Neural cell (in vitro differentiated cells): ENCODE measurements around the gene PRDX6. TPM values are rescaled to one million over a fixed set of nuclear protein-coding genes. Genes with fewer than 3 reads are reported as not detected.
"Not testable (repeated sequence)": the region's sequence is repeated elsewhere in the genome, so short reads cannot be mapped to it uniquely, and the experiment has no call there.

ENCODE experiments used
- H2AFZ ChIP-seq: fragments of 200-600, 300-800 bp; sonication (generic), shearing (Covaris generic); 2 replicates; pipeline ENCODE4 v1.6.0; 2014; ENCODE audit warnings: low read depth, mild to moderate bottlenecking, antibody characterized with exemption, low read length, moderate library complexity
- H3F3A ChIP-seq: fragments of 200-600 bp; shearing (Covaris generic); 2 replicates; pipeline ENCODE4 v1.6.1; 2016; ENCODE audit warnings: mild to moderate bottlenecking, moderate library complexity, mixed read lengths, antibody characterized with exemption, low read length; ENCODE audit not compliant: insufficient read depth, poor library complexity, severe bottlenecking
- H3K27ac ChIP-seq: fragments of 200-600, 300-800 bp; sonication (generic), shearing (Covaris generic); 2 replicates; pipeline ENCODE4 v1.5.1; 2014; ENCODE audit warnings: mild to moderate bottlenecking, low read length, moderate library complexity
- H3K27me3 ChIP-seq: fragments of 300-800, 200-600 bp; sonication (generic), shearing (Covaris generic); 2 replicates; pipeline ENCODE4 v1.6.0; 2014; ENCODE audit warnings: mild to moderate bottlenecking, low read depth, low read length, moderate library complexity; ENCODE audit not compliant: insufficient read depth
- H3K36me3 ChIP-seq: fragments of 300-800, 200-600 bp; sonication (generic), shearing (Covaris generic); 2 replicates; pipeline ENCODE4 v1.5.1; 2014; ENCODE audit warnings: mild to moderate bottlenecking, antibody characterized with exemption, low read length, moderate library complexity; ENCODE audit not compliant: insufficient read depth
- H3K4me2 ChIP-seq: fragments of 300-800, 200-600 bp; sonication (generic), shearing (Covaris generic); 2 replicates; pipeline ENCODE4 v1.6.0; 2014; ENCODE audit warnings: mild to moderate bottlenecking, low read length
- H3K4me3 ChIP-seq: fragments of 300-800, 200-600 bp; sonication (generic), shearing (Covaris generic); 2 replicates; pipeline ENCODE4 v1.5.1; 2014; ENCODE audit warnings: mild to moderate bottlenecking, low read length, moderate library complexity
- H3K79me2 ChIP-seq: fragments of 200-600 bp; shearing (Covaris generic); replicated peaks from 2 replicates; pipeline ENCODE4 v1.6.0; 2014; ENCODE audit warnings: mild to moderate bottlenecking, low read length, moderate library complexity; ENCODE audit not compliant: insufficient read depth
- H3K9ac ChIP-seq: fragments of 300-800, 200-600 bp; sonication (generic), shearing (Covaris generic); 2 replicates; pipeline ENCODE4 v1.6.1; 2016; ENCODE audit warnings: mild to moderate bottlenecking, low read length, mixed read lengths
- H3K9me2 ChIP-seq: fragments of 200-600 bp; shearing (Covaris generic); 2 replicates; pipeline ENCODE4 v1.6.1; 2016; ENCODE audit warnings: mild to moderate bottlenecking, low read length, mixed read lengths; ENCODE audit not compliant: insufficient read depth
- H3K9me3 ChIP-seq: fragments of 200-600, 300-800 bp; sonication (generic), shearing (Covaris generic); 2 replicates; pipeline ENCODE4 v1.6.1; 2016; ENCODE audit warnings: mild to moderate bottlenecking, mixed run types, low read length, moderate library complexity, mixed read lengths
- H4K20me1 ChIP-seq: fragments of 200-600 bp; shearing (Covaris generic); 2 replicates; pipeline ENCODE4 v1.6.1; 2016; ENCODE audit warnings: mild to moderate bottlenecking, mixed run types; ENCODE audit not compliant: insufficient read depth
- EP300 ChIP-seq: fragments of 450-650 bp; conservative IDR thresholded peaks from 2 replicates; pipeline ENCODE4 v1.6.1; 2014; ENCODE audit warnings: antibody characterized with exemption, mild to moderate bottlenecking, moderate library complexity; ENCODE audit not compliant: poor library complexity, severe bottlenecking
- EZH2 ChIP-seq: fragments of 200-600, 300-800 bp; shearing (Covaris generic), sonication (generic); IDR thresholded peaks from 2 replicates; pipeline ENCODE4 v1.6.1; 2014; ENCODE audit warnings: antibody characterized with exemption, low read length, borderline replicate concordance, mild to moderate bottlenecking; ENCODE audit not compliant: insufficient read depth, poor library complexity, severe bottlenecking
- MXI1 ChIP-seq: fragments of 450-650 bp; conservative IDR thresholded peaks from 2 replicates; pipeline ENCODE4 v1.6.1; 2014; ENCODE audit warnings: antibody characterized with exemption, mild to moderate bottlenecking; ENCODE audit not compliant: poor library complexity, severe bottlenecking
- POLR2AphosphoS5 ChIP-seq: IDR thresholded peaks from 2 replicates; pipeline ENCODE4 v1.6.1; 2012
- RAD21 ChIP-seq: fragments of 450-650 bp; conservative IDR thresholded peaks from 2 replicates; pipeline ENCODE4 v1.6.1; 2014; ENCODE audit warnings: antibody characterized with exemption, mild to moderate bottlenecking, moderate library complexity
- SMC3 ChIP-seq: fragments of 450-650 bp; conservative IDR thresholded peaks from 2 replicates; pipeline ENCODE4 v1.6.1; 2014; ENCODE audit warnings: antibody characterized with exemption, mild to moderate bottlenecking, moderate library complexity; ENCODE audit not compliant: poor library complexity
- TAF1 ChIP-seq: IDR thresholded peaks from 2 replicates; pipeline ENCODE4 v1.6.1; 2012; ENCODE audit warnings: low read depth
- polyA plus RNA-seq: library from polyadenylated mRNA; depleted of rRNA; stranded (reverse); fragments of >200 nt; gene quantifications from 2 replicates; pipeline ENCODE4 v1.2.3, GENCODE V29; 2014
- TF ChIP-seq, protein P1 (sequence below): fragments of 450-650 bp; IDR thresholded peaks from 2 replicates; pipeline ENCODE4 v1.5.1; 2014; ENCODE audit warnings: antibody characterized with exemption, mild to moderate bottlenecking, moderate library complexity; ENCODE audit not compliant: poor library complexity, severe bottlenecking
- TF ChIP-seq, protein P2 (sequence below): IDR thresholded peaks from 2 replicates; pipeline ENCODE4 v1.6.1; 2012; ENCODE audit warnings: borderline replicate concordance

Gene PRDX6
- polyA plus RNA-seq, 1 donor from 2014 or later = 118 TPM

DNA sequence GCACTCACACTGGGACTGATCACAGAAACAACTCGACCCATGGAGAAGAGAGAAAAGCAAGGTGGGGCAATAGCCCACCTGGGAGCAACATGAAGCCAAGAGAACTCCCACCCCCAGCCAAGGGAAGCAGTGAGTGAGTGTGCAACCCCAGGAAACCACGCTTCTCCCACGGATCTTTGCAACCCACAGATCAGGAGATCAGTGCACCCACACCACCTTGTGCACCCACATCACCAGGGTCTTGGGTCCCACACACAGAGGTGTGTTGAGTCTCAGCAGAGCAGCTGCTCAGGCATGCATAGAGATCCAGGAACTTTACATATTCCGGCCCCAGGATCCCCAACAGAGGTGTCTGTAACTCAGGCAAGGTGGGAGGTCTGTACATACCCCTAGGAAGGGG, 17.2 kb upstream of the PRDX6 start:
- Histone ChIP-seq H4K20me1 (no peaks in the 10 kb centered on the region), H3K4me2 (no peak overlapping the region), H3K79me2 (no peaks in the 10 kb centered on the region), H3K9ac (no peak overlapping the region), H3K36me3 (no peaks in the 10 kb centered on the region), H2AFZ (no peak overlapping the region), H3K4me3 (no peak overlapping the region), H3F3A (no peaks in the 10 kb centered on the region), H3K27ac (no peak overlapping the region), H3K27me3 (no peaks in the 10 kb centered on the region), H3K9me3 (peaks cover 3% of the 10 kb centered on the region), H3K9me2 (no peaks in the 10 kb centered on the region)
- TF ChIP-seq SMC3 = no peak
- no peak for TF ChIP-seq TAF1
- TF ChIP-seq EZH2 = no peak
- no peak for TF ChIP-seq POLR2AphosphoS5
- no peak for TF ChIP-seq EP300
- no peak for TF ChIP-seq MXI1
- TF ChIP-seq, protein P1, sequence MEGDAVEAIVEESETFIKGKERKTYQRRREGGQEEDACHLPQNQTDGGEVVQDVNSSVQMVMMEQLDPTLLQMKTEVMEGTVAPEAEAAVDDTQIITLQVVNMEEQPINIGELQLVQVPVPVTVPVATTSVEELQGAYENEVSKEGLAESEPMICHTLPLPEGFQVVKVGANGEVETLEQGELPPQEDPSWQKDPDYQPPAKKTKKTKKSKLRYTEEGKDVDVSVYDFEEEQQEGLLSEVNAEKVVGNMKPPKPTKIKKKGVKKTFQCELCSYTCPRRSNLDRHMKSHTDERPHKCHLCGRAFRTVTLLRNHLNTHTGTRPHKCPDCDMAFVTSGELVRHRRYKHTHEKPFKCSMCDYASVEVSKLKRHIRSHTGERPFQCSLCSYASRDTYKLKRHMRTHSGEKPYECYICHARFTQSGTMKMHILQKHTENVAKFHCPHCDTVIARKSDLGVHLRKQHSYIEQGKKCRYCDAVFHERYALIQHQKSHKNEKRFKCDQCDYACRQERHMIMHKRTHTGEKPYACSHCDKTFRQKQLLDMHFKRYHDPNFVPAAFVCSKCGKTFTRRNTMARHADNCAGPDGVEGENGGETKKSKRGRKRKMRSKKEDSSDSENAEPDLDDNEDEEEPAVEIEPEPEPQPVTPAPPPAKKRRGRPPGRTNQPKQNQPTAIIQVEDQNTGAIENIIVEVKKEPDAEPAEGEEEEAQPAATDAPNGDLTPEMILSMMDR = no peak
- TF ChIP-seq, protein P2, sequence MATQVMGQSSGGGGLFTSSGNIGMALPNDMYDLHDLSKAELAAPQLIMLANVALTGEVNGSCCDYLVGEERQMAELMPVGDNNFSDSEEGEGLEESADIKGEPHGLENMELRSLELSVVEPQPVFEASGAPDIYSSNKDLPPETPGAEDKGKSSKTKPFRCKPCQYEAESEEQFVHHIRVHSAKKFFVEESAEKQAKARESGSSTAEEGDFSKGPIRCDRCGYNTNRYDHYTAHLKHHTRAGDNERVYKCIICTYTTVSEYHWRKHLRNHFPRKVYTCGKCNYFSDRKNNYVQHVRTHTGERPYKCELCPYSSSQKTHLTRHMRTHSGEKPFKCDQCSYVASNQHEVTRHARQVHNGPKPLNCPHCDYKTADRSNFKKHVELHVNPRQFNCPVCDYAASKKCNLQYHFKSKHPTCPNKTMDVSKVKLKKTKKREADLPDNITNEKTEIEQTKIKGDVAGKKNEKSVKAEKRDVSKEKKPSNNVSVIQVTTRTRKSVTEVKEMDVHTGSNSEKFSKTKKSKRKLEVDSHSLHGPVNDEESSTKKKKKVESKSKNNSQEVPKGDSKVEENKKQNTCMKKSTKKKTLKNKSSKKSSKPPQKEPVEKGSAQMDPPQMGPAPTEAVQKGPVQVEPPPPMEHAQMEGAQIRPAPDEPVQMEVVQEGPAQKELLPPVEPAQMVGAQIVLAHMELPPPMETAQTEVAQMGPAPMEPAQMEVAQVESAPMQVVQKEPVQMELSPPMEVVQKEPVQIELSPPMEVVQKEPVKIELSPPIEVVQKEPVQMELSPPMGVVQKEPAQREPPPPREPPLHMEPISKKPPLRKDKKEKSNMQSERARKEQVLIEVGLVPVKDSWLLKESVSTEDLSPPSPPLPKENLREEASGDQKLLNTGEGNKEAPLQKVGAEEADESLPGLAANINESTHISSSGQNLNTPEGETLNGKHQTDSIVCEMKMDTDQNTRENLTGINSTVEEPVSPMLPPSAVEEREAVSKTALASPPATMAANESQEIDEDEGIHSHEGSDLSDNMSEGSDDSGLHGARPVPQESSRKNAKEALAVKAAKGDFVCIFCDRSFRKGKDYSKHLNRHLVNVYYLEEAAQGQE = no peak
- no peak for TF ChIP-seq RAD21

DNA sequence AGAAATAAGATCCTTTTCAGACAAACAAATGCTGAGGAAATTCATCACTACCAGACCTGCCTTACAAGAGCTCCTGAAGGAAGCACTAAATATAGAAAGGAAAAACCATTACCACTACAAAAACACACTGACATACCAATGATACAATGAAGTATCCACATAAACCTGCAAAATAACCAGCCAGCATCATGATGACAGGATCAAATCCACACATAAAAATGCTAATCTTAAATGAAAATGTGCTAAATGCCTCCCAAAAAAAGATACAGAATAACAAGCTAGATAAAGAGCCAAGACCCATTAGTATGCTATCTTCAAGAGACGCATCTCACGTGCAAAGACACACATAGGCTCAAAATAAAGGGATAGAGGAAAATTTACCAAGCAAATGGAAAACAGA, 14.5 kb upstream of the PRDX6 start:
- not testable (repeated sequence) for H2AFZ ChIP-seq, H3K9me2 ChIP-seq, H3K79me2 ChIP-seq, H3K4me2 ChIP-seq, H3K9ac ChIP-seq, H3F3A ChIP-seq, H3K27me3 ChIP-seq, H3K36me3 ChIP-seq, H3K4me3 ChIP-seq, H3K9me3 ChIP-seq, H4K20me1 ChIP-seq, H3K27ac ChIP-seq

DNA sequence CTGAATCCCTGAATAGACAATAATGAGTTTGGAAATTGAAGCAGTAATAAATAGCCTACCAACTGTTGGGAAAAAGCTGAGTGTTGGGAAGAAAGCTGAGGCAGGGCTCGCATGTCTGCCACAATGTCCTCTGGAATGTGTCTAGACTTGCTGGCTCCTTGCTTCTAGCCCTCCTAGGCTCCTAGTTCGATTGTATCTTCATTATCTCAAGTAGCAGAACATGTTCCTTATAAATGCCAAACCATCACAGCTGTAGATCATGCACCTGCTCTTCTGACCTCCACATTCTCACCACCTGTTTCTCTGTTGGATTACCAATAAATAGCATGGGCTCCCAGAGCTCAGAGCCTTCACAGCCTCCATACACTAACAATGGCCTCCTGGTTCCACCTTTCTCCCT, 12.9 kb upstream of the PRDX6 start:
- not testable (repeated sequence) for H3K9me2 ChIP-seq, H3K27ac ChIP-seq, H3K4me3 ChIP-seq, H4K20me1 ChIP-seq, H3K79me2 ChIP-seq, H3F3A ChIP-seq, H3K9me3 ChIP-seq, H3K27me3 ChIP-seq, H3K36me3 ChIP-seq, H2AFZ ChIP-seq, H3K4me2 ChIP-seq, H3K9ac ChIP-seq
